HG03064 (cell line): ENCODE data around the gene TMBIM6.

ENCODE experiments used
- ATAC-seq: cut with Tn5 transposase; IDR thresholded peaks from one replicate; pipeline ENCODE4 v1.9.1; 2021; ENCODE audit warnings: low read depth; ENCODE audit not compliant: unreplicated experiment

Gene TMBIM6

GRCh38 chr12:49795654-49796105 lies 54.3 kb downstream of the TMBIM6 start:
- no peak for ATAC-seq

- no peak for ATAC-seq
Observed at GRCh38 chr12:49796155-49796554, 54.8 kb downstream of the TMBIM6 start.

GRCh38 chr12:49796606-49797448 lies 55.5 kb downstream of the TMBIM6 start:
- no peak for ATAC-seq

GRCh38 chr12:49797449-49797776 lies 56.1 kb downstream of the TMBIM6 start:
- ATAC-seq = no peak

- ATAC-seq = no peak
Observed at GRCh38 chr12:49798248-49798647, 56.9 kb downstream of the TMBIM6 start.

- ATAC-seq = no peak
Observed at GRCh38 chr12:49798934-49799333, 57.6 kb downstream of the TMBIM6 start.

- no peak for ATAC-seq
Observed at GRCh38 chr12:49800421-49801140, 59.2 kb downstream of the TMBIM6 start.

GRCh38 chr12:49801141-49802063 lies 60.0 kb downstream of the TMBIM6 start:
- ATAC-seq = no peak

- ATAC-seq = no peak
Observed at GRCh38 chr12:49803693-49804450, 62.5 kb downstream of the TMBIM6 start.

GRCh38 chr12:49804821-49805220 lies 63.5 kb downstream of the TMBIM6 start:
- no peak for ATAC-seq

GRCh38 chr12:49805409-49805808 lies 64.1 kb downstream of the TMBIM6 start:
- no peak for ATAC-seq

- ATAC-seq = no peak
Observed at GRCh38 chr12:49806321-49806813, 65.0 kb downstream of the TMBIM6 start.

GRCh38 chr12:49806877-49807276 lies 65.5 kb downstream of the TMBIM6 start:
- no peak for ATAC-seq

- ATAC-seq = no peak
Observed at GRCh38 chr12:49807991-49808580, 66.7 kb downstream of the TMBIM6 start.

- ATAC-seq = no peak
Observed at GRCh38 chr12:49808686-49809380, 67.5 kb downstream of the TMBIM6 start.

- no peak for ATAC-seq
Observed at GRCh38 chr12:49809381-49809905, 68.1 kb downstream of the TMBIM6 start.

GRCh38 chr12:49809906-49810389 lies 68.6 kb downstream of the TMBIM6 start:
- no peak for ATAC-seq

- ATAC-seq = no peak
Observed at GRCh38 chr12:49811136-49811535, 69.8 kb downstream of the TMBIM6 start.
